ENCODE data around the gene LRRTM2.
"Not testable (repeated sequence)": the region's sequence is repeated elsewhere in the genome, so short reads cannot be mapped to it uniquely, and the experiment has no call there.

LRRTM2 gene

GRCh38 chr5:138874771-138875551 is at the start of gene LRRTM2:
Gene LRRTM2, minus strand, starts transcription at chr5:138875335. Its CDS starts 424 bp downstream, at chr5:138874911.
- no peak for DNase-seq

GRCh38 chr5:138922494-138922893 is 47.4 kb upstream of the LRRTM2 start:
- no peak for DNase-seq

GRCh38 chr5:138921362-138921761 is 46.2 kb upstream of the LRRTM2 start:
- not testable (repeated sequence) for DNase-seq

GRCh38 chr5:138920181-138920580 is 45.0 kb upstream of the LRRTM2 start:
- no peak for DNase-seq

GRCh38 chr5:138918686-138919085 is 43.6 kb upstream of the LRRTM2 start:
- no peak for DNase-seq

- no peak for DNase-seq
Measured at GRCh38 chr5:138914338-138914737, 39.2 kb upstream of the LRRTM2 start.

- no peak for DNase-seq
Measured at GRCh38 chr5:138913773-138914172, 38.6 kb upstream of the LRRTM2 start.

GRCh38 chr5:138912093-138912492 is 37.0 kb upstream of the LRRTM2 start:
- DNase-seq: no peak

GRCh38 chr5:138911441-138911840 is 36.3 kb upstream of the LRRTM2 start:
- no peak for DNase-seq

- DNase-seq: peak; percentile 29
Measured at GRCh38 chr5:138910546-138911185, 35.5 kb upstream of the LRRTM2 start.

- no peak for DNase-seq
Measured at GRCh38 chr5:138909734-138910133, 34.6 kb upstream of the LRRTM2 start.

- DNase-seq: no peak
Measured at GRCh38 chr5:138905541-138905940, 30.4 kb upstream of the LRRTM2 start.

GRCh38 chr5:138903130-138903775 is 28.1 kb upstream of the LRRTM2 start:
- no peak for DNase-seq

GRCh38 chr5:138901716-138902115 is 26.6 kb upstream of the LRRTM2 start:
- peak; percentile 62 for DNase-seq

GRCh38 chr5:138900281-138900965 is 25.3 kb upstream of the LRRTM2 start:
- no peak for DNase-seq

GRCh38 chr5:138898742-138899141 is 23.6 kb upstream of the LRRTM2 start:
- no peak for DNase-seq

GRCh38 chr5:138898299-138898698 is 23.2 kb upstream of the LRRTM2 start:
- no peak for DNase-seq

GRCh38 chr5:138895918-138896317 is 20.8 kb upstream of the LRRTM2 start:
- DNase-seq: no peak

- no peak for DNase-seq
Measured at GRCh38 chr5:138890644-138891043, 15.5 kb upstream of the LRRTM2 start.

GRCh38 chr5:138889994-138890393 is 14.9 kb upstream of the LRRTM2 start:
- no peak for DNase-seq

- no peak for DNase-seq
Measured at GRCh38 chr5:138884554-138884953, 9.4 kb upstream of the LRRTM2 start.

GRCh38 chr5:138884094-138884493 is 9.0 kb upstream of the LRRTM2 start:
- no peak for DNase-seq

- DNase-seq: no peak
Measured at GRCh38 chr5:138883211-138883610, 8.1 kb upstream of the LRRTM2 start.

Measured in NCI-H69 (cell line).